HG03565 (cell line): Measurements from ENCODE around the gene ZAP70.
"Not testable (repeated sequence)": the region's sequence is repeated elsewhere in the genome, so short reads cannot be mapped to it uniquely, and the experiment has no call there.

Experiments used
- ATAC-seq: cut with Tn5 transposase; IDR thresholded peaks from one replicate; pipeline ENCODE4 v1.9.1; 2021; ENCODE audit warnings: mild to moderate bottlenecking, moderate library complexity; ENCODE audit not compliant: unreplicated experiment

ZAP70 gene

GRCh38 chr2:97713296-97714083 lies at the start of gene ZAP70:
ZAP70 (plus strand) TSS chr2:97713576; CDS start chr2:97724037, 10,461 bp downstream.
- no peak for ATAC-seq

- no peak for ATAC-seq
Observed at GRCh38 chr2:97663626-97663961, 49.8 kb upstream of the ZAP70 start.

DNA sequence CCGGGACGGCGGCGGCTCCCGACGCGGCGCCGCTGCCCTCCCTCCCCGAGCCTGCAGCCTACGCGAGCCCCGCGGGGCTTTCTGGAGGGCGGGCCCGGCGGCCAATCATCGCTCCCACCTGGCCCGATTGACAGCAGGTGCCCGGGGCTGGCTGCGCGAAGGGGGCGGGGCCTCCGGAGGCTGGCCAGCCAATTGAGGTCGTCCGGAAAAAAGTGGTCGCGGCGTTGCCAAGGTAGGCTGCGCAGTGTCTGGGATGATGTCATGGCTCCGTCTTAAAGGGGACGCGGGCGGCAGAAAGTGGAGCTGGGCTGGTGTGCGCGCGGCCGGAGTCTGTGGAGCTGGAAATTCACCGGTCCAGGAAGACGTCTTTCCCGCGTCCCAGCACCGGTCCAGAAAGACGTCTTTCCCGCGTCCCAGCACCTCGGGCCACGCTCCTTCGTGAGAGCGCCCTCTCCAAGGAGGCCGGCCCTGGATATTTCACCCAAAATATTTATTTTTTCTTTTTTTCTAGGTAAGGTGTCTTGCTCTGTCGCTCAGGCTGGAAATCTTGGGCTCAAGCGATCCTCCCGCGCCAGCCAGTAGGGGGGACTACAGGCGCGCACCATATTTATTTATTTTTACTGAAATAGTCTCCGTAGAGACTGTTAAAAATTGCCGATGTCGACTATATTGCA lies 49.3 kb upstream of the ZAP70 start, which contains the start of gene ACTR1B:
ACTR1B (minus strand) TSS at position 83 of the 674 bp plus-strand sequence. CDS start 154 bp downstream, outside the sequence.
- peak; percentile 86 for ATAC-seq

GRCh38 chr2:97664636-97664970 lies 48.8 kb upstream of the ZAP70 start:
- no peak for ATAC-seq

- ATAC-seq = no peak
Observed at GRCh38 chr2:97669448-97669847, 43.9 kb upstream of the ZAP70 start, which contains the start of gene C2orf92. C2orf92 (plus strand) TSS chr2:97669713; CDS start chr2:97669789, 76 bp downstream.

GRCh38 chr2:97670471-97670870 lies 42.9 kb upstream of the ZAP70 start:
- ATAC-seq = no peak

GRCh38 chr2:97671526-97671925 lies 41.9 kb upstream of the ZAP70 start:
- no peak for ATAC-seq

DNA sequence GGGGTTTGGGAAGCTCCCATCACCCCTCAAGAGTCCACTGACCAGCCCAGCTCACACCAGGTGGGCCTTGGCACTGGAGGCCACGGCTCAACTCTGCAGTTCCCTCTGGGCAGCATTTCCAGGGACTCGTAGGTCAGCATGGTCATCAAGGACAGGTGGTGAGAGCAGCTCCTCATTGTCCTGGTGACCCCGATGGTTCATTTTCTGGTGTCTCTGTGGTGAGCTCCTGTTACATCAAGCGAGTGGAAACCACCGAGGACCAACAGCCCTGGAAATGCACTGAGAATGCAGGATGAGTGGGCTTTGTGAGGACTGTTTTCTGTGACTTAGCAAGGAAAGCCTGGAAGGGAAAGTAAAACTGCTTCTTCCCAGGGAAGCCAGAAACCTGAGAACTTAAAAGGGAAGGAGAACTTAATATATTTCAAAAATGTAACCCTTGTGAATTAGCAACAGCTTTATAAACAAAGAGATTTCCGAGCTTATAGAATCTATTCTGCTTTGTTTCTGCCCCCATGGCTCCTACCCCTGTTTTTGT lies 40.7 kb upstream of the ZAP70 start:
- ATAC-seq = not testable (repeated sequence)

- no peak for ATAC-seq
Observed at GRCh38 chr2:97673182-97673914, 40.0 kb upstream of the ZAP70 start.

- no peak for ATAC-seq
Observed at GRCh38 chr2:97673915-97674283, 39.5 kb upstream of the ZAP70 start.

DNA sequence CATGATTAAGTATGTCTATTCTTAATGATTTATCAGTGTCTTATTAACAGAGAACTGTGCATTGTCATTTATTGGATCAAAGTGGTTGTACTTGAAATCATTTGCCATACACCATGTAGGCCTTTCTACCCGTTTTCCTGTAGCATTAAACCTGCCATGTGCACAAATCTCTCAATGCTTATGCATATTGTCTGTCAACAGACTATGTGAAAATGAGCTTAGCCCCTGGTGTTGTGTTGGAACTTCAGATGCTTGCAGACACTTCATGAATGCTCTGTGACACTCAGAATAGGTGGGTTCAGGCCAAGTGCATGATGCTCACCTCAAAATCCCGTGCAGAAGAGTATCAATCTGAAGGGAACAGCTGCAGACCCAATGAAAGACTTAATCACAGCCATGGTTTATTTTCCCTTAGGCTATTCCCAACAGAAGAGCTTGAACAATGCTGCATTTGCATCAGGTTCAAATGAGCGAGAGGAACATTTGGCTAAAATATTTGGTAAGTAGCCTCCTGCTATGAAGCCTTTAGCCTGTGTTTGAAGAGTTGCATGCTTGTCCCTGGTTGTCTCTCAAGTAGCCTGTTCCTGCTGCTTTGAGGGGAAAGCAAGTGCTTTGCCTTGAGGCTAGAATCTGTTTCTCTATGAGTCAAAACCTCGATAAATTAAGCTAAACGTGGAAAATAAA lies 37.8 kb upstream of the ZAP70 start:
- ATAC-seq = no peak

DNA sequence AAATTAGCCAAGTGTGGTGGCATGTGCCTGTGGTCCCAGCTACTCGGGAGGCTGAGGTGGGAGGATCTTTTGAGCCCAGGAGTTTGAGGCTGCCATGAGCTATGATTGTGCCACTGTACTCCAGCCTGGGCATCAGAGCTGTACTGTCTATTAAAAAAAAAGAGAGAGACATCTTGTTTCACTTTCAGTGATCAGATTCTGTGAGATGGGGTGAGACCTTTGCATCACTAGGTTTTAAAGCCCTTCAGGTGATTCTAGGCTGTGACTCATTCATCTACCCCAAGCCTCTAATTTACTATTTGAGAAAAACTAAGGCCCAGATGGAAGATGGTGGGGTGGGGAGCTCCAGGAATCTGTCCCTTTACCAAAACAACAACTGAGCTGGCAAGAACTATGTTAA lies 36.8 kb upstream of the ZAP70 start:
- ATAC-seq = no peak

DNA sequence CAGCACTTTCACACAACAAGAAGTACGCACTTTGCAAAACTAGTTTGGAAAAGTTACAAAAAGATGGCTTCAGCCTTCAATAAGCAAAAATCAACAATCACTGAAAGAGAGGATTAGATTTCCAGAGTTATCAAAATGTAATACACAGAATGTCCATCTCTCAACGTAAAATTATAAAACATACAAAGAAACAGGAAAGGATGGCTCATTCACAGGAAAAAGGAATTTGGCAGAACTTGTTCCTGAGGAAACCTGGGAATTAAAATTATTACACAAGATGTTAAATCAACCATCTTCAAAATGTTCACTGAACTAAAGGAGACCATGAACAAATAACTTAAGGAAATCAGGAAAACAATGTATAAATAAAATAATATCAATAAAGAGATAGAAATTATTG lies 35.9 kb upstream of the ZAP70 start:
- ATAC-seq = no peak

GRCh38 chr2:97678298-97678697 lies 35.1 kb upstream of the ZAP70 start:
- no peak for ATAC-seq

DNA sequence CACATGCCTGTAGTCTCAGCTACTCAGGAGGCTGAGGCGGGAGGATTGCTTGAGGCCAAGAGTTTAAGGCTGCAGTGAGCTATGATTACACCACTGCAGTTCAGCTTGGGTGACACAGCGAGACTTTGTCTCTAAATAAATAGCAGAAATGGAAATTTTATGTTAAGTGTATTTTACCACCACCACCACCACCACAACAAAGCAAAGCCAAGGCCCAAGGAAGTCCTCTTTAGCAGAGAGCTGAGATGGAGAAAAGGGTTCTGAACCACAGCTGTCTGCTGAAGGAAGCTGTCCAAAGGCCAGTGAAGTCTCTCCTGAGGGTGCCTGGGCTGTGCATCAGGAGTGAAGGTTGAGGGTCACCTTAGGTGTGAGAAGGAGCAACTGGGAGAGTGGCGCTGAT lies 26.1 kb upstream of the ZAP70 start:
- ATAC-seq = not testable (repeated sequence)

DNA sequence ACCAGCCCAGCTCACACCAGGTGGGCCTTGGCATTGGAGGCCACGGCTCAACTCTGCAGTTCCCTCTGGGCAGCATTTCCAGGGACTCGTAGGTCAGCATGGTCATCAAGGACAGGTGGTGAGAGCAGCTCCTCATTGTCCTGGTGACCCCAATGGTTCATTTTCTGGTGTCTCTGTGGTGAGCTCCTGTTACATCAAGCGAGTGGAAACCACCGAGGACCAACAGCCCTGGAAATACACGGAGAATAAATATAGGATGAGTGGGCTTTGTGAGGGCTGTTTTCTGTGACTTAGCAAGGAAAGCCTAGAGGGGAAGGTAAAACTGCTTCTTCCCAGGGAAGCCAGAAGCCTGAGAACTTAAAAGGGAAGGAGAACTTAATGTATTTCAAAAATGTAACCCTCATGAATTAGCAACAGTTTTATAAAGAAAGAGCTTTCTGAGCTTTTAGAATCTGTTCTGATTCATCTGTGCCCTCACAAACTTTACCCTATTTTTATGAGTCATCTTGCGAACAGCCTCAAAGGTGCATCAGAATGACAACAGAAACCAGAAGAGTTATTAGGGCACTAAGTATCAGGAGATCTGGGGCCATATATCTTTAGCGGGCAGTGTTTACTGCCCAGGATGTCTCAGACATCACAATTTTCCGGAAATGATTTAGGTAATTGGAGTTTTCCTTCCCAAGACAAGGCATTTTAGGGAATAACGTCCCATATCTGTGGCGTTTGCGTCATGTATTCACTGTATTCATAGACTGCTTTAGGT lies 25.1 kb upstream of the ZAP70 start:
- peak; percentile 59 for ATAC-seq

- ATAC-seq = no peak
Observed at GRCh38 chr2:97691166-97691565, 22.2 kb upstream of the ZAP70 start.

- no peak for ATAC-seq
Observed at GRCh38 chr2:97693476-97693875, 19.9 kb upstream of the ZAP70 start.

- ATAC-seq = no peak
Observed at GRCh38 chr2:97695744-97696143, 17.6 kb upstream of the ZAP70 start.
